Progenitor cell of endocrine pancreas (in vitro differentiated cells): ENCODE measurements around the gene BCKDK. TPM values are rescaled to one million over a fixed set of nuclear protein-coding genes. Genes with fewer than 3 reads are reported as not detected.

ENCODE experiments used
- DNase-seq: peaks from one replicate; pipeline ENCODE4 v3.0.0; 2021; ENCODE audit warnings: low spot score; ENCODE audit not compliant: unreplicated experiment
- H3K27ac Mint-ChIP-seq: 2 replicates; pipeline ENCODE4 v1.8.0; 2021; ENCODE audit warnings: mild to moderate bottlenecking, moderate library complexity, mixed read lengths
- H3K27me3 Mint-ChIP-seq: 2 replicates; pipeline ENCODE4 v1.8.0; 2021; ENCODE audit warnings: mixed read lengths
- H3K36me3 Mint-ChIP-seq: 2 replicates; pipeline ENCODE4 v1.8.0; 2022; ENCODE audit warnings: mixed read lengths; ENCODE audit not compliant: insufficient read depth
- H3K4me1 Mint-ChIP-seq: 2 replicates; pipeline ENCODE4 v1.8.0; 2021; ENCODE audit warnings: low read depth, mixed read lengths
- H3K4me3 Mint-ChIP-seq: 2 replicates; pipeline ENCODE4 v1.8.0; 2021; ENCODE audit warnings: low read depth, mild to moderate bottlenecking, moderate library complexity, mixed read lengths
- H3K9me3 Mint-ChIP-seq: 2 replicates; pipeline ENCODE4 v1.8.0; 2021; ENCODE audit warnings: low read depth, mixed read lengths
- CTCF ChIP-seq: fragments of 200-600 bp; sonication (generic); IDR thresholded peaks from one replicate; pipeline ENCODE4 v1.5.0; 2021; ENCODE audit warnings: antibody characterized with exemption, mild to moderate bottlenecking; ENCODE audit not compliant: unreplicated experiment
- total RNA-seq: library from RNA; stranded (reverse); gene quantifications from 2 replicates; pipeline ENCODE4 v1.2.1, GENCODE V29; 2021

The BCKDK gene
- total RNA-seq, 1 donor from 2014 or later = 41.7 TPM

- peaks cover 2% of the 10 kb centered on the region for H3K4me1 Mint-ChIP-seq
- DNase-seq = no peak
- H3K9me3 Mint-ChIP-seq = no peaks in the 10 kb centered on the region
- TF ChIP-seq CTCF = no peak
- no peaks in the 10 kb centered on the region for H3K27me3 Mint-ChIP-seq
- peak overlapping the region; percentile 68 for H3K4me3 Mint-ChIP-seq
- peaks cover 6% of the 10 kb centered on the region for H3K36me3 Mint-ChIP-seq
- H3K27ac Mint-ChIP-seq = peak overlapping the region; percentile 59
Observed at GRCh38 chr16:31110106-31111034, 2.2 kb downstream of the BCKDK start.

- DNase-seq = no peak
Observed at GRCh38 chr16:31111881-31112466, 3.8 kb downstream of the BCKDK start.

GRCh38 chr16:31112711-31113110 lies 4.5 kb downstream of the BCKDK start:
- Mint-ChIP-seq H3K4me1 (peaks cover 2% of the 10 kb centered on the region), H3K36me3 (peaks cover 6% of the 10 kb centered on the region), H3K27me3 (no peaks in the 10 kb centered on the region), H3K27ac (no peak overlapping the region), H3K4me3 (no peak overlapping the region), H3K9me3 (no peaks in the 10 kb centered on the region)
- TF ChIP-seq CTCF = no peak
- no peak for DNase-seq

More at GRCh38 chr16:31111881-31112466, 3.8 kb downstream of the BCKDK start:
- Mint-ChIP-seq H3K36me3 (peaks cover 6% of the 10 kb centered on the region), H3K4me1 (peaks cover 2% of the 10 kb centered on the region), H3K9me3 (no peaks in the 10 kb centered on the region), H3K27ac (no peak overlapping the region), H3K4me3 (no peak overlapping the region), H3K27me3 (no peaks in the 10 kb centered on the region)
- no peak for TF ChIP-seq CTCF

- H3K9me3 Mint-ChIP-seq = no peaks in the 10 kb centered on the region
- H3K4me3 Mint-ChIP-seq = peak overlapping the region; percentile 29
- DNase-seq = no peak
- no peak for TF ChIP-seq CTCF
- H3K4me1 Mint-ChIP-seq = peaks cover 8% of the 10 kb centered on the region
- H3K36me3 Mint-ChIP-seq = peaks cover 7% of the 10 kb centered on the region
- no peak overlapping the region for H3K27ac Mint-ChIP-seq
- H3K27me3 Mint-ChIP-seq = no peaks in the 10 kb centered on the region
Observed at GRCh38 chr16:31113121-31114120, 5.2 kb downstream of the BCKDK start.

- no peaks in the 10 kb centered on the region for H3K27me3 Mint-ChIP-seq
- no peak for DNase-seq
- peaks cover 12% of the 10 kb centered on the region for H3K4me1 Mint-ChIP-seq
- H3K9me3 Mint-ChIP-seq = no peaks in the 10 kb centered on the region
- H3K4me3 Mint-ChIP-seq = no peak overlapping the region
- no peak overlapping the region for H3K27ac Mint-ChIP-seq
- no peak for TF ChIP-seq CTCF
- H3K36me3 Mint-ChIP-seq = peaks cover 9% of the 10 kb centered on the region
Observed at GRCh38 chr16:31114468-31114867, 6.3 kb downstream of the BCKDK start.
